ENCODE results near the gene TACO1.

Gene TACO1

DNA sequence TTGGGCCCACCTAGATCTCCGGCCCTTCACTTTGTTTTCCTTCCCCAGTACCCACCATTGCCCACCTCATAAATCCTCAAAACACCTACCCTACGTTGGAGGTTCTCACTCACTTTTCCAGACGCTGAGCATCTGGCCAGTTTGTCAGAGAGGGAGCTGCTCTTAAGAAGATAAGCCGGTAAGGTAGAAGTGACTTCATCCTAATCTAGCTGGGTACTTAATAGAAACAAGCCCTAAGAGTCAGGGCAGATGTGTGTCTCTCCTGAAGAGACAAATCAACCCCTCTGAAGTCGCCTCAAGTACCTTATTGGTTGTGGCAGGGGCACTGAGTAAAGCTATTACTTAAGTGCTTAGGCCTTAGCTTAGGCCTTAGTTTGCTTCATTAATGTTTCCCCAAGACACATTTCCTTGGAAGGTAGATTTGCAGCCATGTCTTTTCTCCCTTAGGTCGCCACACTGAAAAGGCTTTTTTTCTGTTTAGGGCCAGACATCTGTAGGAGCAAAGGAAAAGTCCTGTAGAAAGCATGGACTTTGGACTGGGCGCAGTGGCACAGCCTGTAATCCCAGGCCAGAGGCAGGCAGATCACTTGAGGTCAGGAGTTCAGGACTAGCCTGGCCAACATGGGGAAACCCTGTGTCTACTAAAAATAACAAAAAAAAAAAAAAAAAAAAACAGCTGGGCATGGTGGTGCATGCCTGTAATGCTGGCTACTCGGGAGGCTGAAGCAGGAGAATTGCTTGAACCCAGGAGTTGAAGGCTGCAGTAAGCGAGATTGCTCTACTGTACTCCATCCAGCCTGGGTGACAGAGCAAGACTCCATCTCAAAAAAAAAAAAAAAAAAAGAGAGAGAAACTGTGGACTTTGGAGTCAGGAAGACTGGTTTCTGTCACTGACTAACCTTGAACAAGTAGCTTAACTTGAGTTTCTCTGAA lies 1.0 kb downstream of the TACO1 start:
- no peak for DNase-seq

DNA sequence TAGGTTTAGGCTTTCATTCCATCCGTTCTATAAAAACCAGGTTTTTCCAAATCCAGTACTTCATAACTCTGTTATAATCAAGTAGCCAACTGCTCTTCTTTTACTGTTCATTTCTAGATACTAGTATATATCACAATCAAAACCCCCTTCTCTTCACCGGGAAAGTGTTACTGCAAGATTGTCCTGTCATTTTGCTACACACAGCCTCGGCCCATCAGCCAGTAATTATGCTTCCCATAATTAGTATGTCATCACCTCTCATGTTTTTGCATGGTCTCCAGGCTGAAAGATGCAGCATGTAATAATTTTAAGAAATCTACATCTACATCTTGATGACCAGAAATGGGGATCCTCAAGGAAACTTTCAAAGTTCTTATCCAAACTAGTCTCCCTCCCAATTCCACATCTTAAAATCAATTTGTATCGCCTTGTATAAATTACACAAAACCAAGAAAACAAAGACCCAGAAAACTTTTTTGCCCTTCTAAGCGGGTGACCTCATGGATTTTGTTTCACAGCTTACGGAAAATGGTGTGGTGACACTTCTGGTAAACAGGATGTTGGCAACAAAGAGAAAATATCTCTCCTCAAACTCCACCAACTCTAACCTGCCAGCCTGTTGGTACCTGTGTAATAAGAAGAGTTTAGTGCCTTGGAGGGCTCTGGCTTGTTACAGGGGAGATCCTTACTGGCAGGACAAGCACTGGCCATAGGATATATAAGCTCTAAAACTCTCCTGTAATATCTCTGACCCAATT lies 9.3 kb downstream of the TACO1 start:
- no peak for DNase-seq

DNA sequence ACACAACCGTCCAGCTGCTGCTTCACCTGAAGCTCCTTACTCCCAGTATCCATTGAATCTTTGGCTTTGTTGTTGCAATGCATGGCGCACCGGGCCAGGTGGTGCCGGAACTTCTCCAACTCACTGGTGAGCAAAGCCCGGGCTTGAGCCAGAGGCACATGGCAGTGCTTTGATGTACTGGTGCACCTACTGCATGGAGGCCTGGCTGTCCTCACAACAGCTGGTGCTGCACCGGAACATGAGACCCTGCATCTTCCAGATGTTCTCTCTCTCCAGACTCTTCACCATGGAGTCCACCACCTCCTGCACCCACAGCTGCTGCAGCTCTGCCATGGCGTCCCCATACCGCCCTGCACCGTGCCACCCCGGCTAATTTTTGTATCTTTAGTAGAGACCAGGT lies 10.2 kb downstream of the TACO1 start:
- no peak for DNase-seq

DNA sequence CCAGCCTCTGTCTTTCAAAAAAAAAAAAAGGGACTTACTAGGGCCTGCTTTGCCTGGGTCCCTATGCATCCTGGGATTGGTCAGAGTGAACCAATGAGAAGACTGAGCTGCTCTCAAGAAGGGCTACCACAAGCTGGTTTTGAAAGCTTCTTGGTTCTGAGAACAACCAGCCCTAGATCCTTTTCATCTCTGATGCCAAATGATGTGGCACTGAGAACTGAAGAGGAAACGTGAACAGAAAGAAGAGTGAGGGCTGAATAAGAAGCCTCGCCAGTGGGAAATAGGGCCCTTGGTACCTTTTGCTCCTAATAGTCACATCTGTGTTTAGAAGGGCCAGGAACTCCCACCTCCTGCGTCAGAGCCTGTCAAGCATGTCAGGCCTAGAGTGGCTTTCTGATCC lies 10.7 kb downstream of the TACO1 start:
- DNase-seq: no peak

- no peak for DNase-seq
These were observed 13.0 kb downstream of the TACO1 start for GRCh38 chr17:63613663-63614062.

GRCh38 chr17:63621229-63621683 lies 20.6 kb downstream of the TACO1 start:
- no peak for DNase-seq

DNA sequence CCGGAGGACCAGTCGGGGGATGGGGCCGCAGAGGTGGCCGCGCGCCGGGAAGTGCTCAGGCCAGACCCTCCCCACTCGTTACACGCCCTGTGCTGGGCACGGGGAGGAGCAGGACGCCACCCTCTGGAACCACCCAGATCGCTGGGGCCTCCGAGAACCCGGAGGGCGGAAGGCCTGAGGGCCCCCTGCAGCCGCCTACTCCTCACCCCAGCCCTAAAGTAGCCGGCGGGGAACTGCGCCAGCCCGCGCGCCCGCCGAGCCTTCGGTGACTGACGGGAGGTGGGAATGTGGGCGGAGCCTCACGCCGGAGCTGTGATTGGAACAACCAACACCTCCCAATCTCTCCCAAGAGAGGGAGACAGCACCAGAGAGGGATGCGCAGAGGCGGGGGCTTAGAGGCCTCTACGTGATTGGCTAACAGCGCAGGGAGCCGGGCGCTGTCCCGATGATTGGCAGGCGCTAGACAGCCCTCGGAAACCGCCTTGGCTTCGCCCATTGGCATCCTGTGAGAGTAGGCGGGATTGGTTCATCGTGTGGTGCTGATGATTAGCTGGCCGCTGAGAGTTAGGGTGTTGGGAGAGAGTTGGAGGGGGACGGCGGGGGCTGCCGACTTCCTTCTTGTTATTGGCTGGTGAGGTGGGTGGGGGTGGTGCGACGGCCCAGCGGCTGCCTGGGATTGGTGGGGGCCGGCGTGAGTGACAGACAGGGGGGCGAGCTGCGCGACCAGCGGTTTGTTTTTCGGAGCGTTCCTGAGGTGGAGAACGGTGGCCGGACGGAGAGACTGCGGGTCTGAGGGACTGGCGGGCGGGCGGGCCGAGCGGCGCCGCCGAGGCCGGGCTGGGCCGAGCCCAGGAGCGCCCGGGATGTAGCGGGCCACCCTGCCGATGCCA lies 21.2 kb downstream of the TACO1 start, which contains the start of gene MAP3K3:
Gene MAP3K3, plus strand, starts transcription at position 734 of the 890 bp plus-strand sequence. CDS start 343 bp downstream, outside the sequence.
- DNase-seq: peak; percentile 99 to 100

GRCh38 chr17:63622574-63623390 lies 22.1 kb downstream of the TACO1 start:
- DNase-seq: peak; percentile 32 to 47

DNA sequence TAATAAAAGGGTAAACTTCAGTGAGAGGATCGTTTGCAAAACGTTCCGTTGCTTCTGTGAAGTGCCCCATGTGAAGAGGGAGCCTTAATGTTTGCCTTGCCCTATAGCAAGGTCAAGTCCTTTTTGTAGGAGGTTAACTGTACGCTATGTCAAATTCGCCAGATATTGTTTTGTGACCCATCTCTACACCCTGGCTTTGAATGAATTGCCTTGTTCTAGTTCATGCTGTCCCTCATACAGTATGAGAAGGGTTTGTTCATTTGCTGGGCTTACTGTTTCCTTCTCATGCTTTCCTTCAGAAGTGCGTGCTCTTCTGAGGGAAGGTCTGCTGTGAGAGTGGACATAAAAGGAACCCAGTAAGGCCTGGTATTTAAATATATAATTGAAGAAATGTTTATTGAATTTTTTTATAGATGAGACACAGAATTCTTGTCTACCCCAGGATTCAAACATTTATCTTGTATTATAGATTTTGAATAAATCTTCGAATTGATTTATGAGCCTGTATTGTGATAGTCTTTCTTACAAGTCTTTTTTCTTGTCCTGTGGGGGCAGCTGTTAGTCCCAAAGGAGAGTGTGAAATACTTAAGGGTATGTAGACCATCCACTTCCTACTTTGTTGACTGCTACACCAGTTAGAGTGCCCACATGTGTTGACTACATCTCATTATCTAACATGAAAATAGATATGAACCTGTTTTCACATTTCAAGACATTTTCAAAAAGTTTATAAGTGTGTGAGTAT lies 23.3 kb downstream of the TACO1 start:
- DNase-seq: no peak

- no peak for DNase-seq
These were observed 23.8 kb downstream of the TACO1 start for GRCh38 chr17:63624531-63624880.

DNA sequence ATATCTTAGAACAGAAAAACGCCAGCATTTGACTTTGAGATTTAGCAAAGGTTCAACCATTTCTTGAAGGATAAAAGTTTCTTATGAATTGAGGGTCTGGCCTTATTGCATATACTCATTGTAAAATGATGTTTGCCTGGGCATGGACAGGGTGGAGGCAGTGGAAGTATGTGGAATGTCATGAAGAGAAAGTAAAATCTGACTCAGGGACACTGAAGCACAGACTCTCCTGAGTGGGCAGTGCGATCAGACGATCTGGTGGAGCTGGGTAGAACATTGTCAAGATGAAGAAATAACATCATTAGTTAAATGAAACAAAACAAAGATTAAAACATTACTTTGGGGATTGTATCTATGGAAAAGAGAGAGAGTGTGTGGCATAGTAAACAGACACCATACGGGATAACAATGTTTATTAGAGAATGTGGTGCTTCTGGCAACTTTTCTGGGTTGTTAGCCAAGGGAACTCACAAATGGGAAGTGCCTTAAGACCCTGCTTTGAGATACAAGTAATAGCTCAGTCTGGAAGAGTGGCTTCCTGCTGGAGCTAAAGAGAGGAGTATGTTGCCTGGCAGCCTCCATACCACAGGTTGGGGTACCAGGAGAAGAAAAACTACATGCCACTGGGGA lies 26.0 kb downstream of the TACO1 start:
- no peak for DNase-seq

DNA sequence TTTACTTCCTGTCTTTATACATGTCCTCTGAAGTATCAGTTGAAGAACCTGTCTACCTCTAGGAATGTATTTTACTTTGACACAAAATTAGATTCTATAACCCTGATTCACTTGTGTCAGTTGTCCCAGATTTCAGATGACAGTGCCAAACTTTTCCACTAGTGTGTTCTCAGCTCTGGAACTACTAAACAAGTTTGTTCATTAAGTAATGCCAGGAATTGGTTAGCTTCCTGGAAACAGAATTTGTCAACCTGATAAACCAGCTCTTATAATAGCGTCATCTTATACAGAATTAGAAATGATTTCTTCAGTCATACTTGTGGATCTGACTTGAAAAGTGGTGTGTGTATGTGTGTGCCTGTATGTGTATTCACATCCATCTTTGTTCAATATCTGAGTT lies 28.9 kb downstream of the TACO1 start:
- DNase-seq: no peak

DNA sequence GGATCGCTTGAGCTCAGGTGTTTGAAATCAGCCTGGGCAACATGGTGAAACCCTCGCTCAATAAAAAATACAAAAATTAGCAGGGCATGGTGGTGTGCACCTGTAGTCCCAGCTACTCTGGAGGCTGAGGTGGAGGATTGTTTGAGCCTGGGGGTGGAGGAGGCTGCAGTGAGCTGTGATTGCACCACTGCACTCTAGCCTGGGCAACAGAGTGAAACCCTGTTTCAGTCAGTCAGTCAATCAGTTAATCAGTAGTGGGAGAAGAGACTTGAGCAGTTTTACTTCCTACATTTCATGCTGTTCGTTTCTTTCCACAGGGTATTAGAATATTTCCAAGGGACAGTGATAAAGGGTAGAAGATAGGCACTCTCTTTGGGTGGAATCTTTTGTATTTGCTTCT lies 30.4 kb downstream of the TACO1 start:
- DNase-seq: no peak

GRCh38 chr17:63631626-63632025 lies 30.9 kb downstream of the TACO1 start:
- DNase-seq: no peak

- DNase-seq: no peak
These were observed 33.0 kb downstream of the TACO1 start for GRCh38 chr17:63633742-63634141.

- DNase-seq: no peak
These were observed 33.5 kb downstream of the TACO1 start for GRCh38 chr17:63634163-63634562.

DNA sequence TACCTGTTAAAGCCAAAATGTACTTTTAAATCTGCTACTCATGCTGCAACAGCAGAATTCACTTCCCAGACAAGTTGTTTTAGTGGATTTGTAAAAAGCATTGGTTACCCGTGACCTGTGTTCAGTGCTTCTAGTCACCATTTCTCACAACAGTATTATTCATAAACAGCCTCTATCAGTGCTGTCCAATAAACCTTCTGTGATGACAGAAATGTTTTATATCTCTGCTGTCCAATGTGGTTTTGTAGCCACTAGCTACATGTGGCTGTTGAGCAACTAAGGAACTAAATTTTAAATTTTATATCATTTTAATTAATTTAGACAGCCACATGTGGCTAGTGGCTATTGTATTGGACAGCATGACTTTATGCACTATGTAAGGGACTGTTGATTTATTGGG lies 34.1 kb downstream of the TACO1 start:
- DNase-seq: no peak

GRCh38 chr17:63635290-63635689 lies 34.6 kb downstream of the TACO1 start:
- DNase-seq: no peak

GRCh38 chr17:63635787-63636186 lies 35.1 kb downstream of the TACO1 start:
- DNase-seq: no peak

GRCh38 chr17:63639125-63639524 lies 38.4 kb downstream of the TACO1 start:
- DNase-seq: no peak

DNA sequence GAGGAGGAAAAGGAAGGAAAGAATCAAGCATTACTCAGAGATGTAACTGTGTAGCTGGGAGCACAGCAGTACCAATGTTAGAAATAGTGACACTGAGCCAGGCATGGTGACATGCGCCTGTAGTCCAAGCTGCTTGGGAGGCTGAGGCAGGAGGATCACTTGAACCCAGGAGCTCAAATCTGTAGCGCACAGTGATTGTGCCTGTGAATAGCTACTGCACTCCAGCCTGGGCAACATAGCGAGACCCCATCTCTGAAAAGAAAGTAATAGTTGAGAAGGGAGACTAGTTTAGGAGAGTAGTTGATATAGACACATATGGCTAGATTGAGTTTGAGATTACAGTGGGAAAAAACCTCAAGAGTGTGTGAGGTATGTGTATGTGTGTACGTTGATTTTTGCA lies 39.3 kb downstream of the TACO1 start:
- DNase-seq: no peak
